ENCODE results near the gene PROS1.

- no peak for TF ChIP-seq CTCF (IDR thresholded peaks at IDR 0.05; ENCODE audit: control extremely low read depth in 1 of 3, insufficient read depth in 1 of 3, low read depth in 1 of 3, low read length in 3 of 3)
- TF ChIP-seq POLR2AphosphoS5 (IDR thresholded peaks at IDR 0.05; ENCODE audit: low read depth, low read length) = no peak
- no peak for TF ChIP-seq TAF1 (IDR thresholded peaks at IDR 0.05; ENCODE audit: low read depth, low read length)
- TF ChIP-seq SP1 (IDR thresholded peaks at IDR 0.05; ENCODE audit: low read depth, low read length) = no peak
Measured at GRCh38 chr3:93988283-93988682, 14.6 kb upstream of the PROS1 start.
